DMS79 treated with DMSO at 0.1 percent for 48 hours (cell line): Measurements from ENCODE around the gene SGPP1.
"Not testable (repeated sequence)": the region's sequence is repeated elsewhere in the genome, so short reads cannot be mapped to it uniquely, and the experiment has no call there.

ENCODE experiments used
- DNase-seq: peaks from one replicate; lab custom pipeline; 2025; lab: John Stamatoyannopoulos, UW

The SGPP1 gene

DNA sequence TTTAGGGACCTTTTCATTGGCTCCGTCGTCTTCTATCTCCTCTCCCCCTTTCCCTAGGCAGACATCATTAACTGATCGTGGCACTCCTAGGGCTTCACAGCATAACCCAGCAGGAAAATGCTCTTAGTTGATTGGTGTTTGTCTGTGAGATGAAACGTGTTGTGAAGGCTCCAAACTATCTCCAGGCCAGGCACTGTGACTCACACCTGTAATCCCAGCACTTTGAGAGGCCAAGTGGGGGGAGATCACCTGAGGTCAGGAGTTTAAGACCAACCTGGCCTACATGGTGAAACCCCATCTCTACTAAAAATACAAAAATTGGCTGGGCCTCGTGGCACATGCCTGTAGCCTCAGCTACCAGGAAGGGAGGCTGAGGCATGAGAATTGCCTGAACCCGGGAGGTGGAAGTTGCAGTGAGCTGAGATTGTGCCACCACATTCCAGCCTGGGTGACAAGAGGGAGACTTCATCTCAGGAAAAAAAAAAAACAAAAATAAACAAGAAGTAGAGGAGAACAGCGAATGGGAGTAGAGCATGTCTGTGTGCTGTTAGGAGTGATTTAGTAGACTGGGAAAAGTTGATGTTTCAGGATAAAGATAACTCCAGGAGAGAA lies 53.9 kb downstream of the SGPP1 start:
- DNase-seq: no peak

- no peak for DNase-seq
Observed at GRCh38 chr14:63673255-63673654, 54.6 kb downstream of the SGPP1 start.

DNA sequence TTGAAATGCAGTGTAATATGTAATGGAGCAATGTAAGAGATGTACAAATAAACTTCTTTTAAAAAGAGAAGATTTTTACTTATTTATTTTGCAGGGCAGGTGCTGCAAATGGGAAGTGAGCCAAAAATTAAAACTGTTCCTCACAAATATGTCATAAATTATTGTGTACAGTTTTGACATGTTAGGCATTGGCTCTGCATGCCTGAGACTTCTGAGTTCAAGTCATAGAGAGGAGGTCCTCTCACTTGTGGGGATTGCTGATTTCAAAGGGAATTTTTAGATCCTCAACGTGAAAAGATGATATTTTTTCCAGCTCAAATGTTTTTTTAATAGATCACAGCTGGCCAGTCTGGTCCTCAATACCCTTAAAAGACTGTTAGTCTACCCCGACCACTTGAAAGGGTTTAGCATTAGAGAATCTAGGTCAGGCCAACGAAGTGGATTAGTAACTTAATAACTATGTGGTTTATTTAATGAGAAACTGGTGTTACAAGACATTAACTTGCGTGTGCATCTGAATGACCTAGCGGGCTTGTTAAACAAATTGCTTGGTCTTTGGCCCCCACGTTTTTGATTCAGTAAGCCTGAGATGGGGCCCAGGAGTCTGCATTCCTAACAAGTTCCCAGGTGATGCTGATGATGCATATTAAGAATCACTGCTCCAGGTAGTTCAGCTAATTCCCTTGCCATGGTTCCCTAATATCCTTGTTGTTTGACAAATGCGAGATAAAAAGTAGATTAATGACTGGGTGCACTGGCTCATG lies 55.3 kb downstream of the SGPP1 start:
- DNase-seq: peak; percentile 26

DNA sequence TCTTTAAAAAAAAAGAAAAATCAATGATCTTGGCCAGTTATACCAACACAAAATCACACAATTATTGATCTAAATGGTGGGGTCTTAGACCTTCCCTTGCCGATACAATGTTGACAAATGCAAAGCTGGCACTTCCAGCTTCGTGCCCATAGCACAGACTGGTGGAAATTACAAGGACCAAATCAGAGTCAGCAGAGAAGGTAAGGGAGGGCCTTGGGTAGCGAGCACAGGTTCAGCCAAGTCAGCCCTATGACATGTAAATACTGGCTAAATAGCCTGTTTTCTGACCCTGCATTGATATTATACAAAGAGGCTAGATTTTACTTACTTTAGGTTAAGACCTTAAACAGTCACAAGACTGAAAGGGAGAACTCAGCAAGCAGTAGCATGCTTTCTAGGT lies 55.9 kb downstream of the SGPP1 start:
- DNase-seq: no peak

DNA sequence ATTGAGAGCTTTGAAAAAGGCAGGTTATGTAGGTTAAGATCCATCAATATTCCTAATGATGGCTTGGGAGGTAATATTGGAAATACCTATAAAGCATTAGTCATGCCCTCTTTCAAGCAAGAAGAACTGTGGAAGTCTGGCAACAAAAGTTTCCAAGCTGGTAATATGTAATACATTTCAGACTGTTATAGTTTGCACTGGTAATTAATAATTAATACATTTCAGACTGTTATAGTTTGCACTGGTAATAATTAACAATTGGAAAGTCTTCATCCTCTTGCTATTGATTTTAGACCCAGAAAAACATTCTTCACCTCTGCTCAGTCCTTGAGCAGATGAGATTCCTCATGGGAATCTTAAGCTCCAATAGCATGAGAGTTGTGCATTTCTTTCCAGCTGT lies 57.2 kb downstream of the SGPP1 start:
- DNase-seq: no peak

- DNase-seq: no peak
Observed at GRCh38 chr14:63666335-63666734, 61.5 kb downstream of the SGPP1 start.

GRCh38 chr14:63663428-63664341 lies 64.2 kb downstream of the SGPP1 start:
- no peak for DNase-seq

- DNase-seq: no peak
Observed at GRCh38 chr14:63662776-63663175, 65.1 kb downstream of the SGPP1 start.

- not testable (repeated sequence) for DNase-seq
Observed at GRCh38 chr14:63661881-63662280, 66.0 kb downstream of the SGPP1 start.

DNA sequence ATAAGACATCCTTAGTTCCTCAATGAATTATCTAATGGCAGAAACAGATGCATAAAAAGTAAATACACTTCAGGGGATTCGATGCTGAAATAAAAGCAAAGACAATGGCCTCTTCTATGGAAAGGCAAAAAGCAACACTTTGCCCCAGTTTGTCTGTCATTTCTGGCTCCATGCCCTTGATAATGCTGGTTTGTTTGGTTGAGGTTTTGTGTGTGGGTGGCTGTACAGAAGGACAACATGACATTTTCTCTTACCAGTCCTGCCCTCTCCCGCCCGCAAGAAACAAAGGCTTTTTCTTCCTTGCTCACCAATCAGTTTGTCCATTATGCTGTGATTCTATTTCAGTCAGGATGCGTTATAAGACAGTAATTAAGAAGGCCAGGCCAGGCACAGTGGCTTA lies 68.1 kb downstream of the SGPP1 start:
- DNase-seq: no peak

DNA sequence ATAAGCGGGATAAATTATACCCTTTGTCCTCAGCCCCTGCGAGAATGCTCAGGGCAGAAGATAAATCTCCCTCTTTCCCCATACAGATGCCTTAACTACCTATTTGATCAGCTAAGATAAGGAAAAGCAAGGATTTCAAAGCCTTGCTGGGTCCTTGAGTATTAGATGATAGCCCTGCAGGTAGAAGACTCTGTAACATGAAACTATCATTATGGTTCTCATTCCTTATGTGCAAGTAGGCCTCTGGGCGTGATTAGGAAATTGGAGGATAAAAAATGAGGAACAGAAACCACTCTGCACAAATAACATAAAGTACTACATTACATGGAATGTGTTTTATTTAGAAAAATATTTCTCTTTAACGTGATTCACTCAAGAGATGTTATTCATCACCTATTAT lies 71.7 kb downstream of the SGPP1 start:
- no peak for DNase-seq

- no peak for DNase-seq
Observed at GRCh38 chr14:63654936-63655335, 72.9 kb downstream of the SGPP1 start.

DNA sequence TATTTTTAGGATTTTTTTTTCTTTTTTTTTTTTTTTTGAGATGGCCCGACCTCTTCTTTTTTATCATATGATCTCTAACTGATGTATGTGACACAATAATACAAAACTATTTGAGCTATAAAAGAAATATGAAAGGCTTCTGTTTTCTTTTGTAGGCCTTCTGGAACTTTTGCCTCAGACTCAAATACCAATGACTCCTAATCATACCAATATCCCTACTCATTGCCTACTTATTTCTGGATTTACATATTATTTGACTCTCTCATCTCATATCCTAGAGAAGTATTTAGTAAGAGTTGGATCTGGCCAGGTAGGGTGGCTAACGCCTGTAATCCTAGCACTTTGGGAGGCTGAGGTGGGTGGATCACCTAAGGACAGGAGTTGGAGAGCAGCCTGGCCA lies 73.5 kb downstream of the SGPP1 start:
- no peak for DNase-seq

DNA sequence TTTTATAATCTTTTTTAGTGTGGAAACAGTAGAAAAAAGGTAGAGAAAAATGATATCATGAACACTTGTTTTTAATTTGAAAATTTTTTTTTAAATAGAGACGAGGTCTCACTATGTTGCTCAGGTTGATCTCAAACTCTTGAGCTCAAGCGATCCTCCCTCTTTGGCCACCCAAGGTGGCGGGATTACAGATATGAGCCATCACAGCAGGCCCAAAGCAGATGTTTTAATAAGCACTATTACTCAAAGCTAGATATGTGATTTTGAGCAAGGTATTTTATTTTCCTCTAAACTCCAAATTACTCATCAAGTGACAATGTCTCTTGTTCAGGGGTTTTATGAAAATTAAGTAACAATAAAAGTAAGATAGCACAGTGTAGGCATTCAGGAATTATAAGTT lies 75.5 kb downstream of the SGPP1 start:
- DNase-seq: no peak

DNA sequence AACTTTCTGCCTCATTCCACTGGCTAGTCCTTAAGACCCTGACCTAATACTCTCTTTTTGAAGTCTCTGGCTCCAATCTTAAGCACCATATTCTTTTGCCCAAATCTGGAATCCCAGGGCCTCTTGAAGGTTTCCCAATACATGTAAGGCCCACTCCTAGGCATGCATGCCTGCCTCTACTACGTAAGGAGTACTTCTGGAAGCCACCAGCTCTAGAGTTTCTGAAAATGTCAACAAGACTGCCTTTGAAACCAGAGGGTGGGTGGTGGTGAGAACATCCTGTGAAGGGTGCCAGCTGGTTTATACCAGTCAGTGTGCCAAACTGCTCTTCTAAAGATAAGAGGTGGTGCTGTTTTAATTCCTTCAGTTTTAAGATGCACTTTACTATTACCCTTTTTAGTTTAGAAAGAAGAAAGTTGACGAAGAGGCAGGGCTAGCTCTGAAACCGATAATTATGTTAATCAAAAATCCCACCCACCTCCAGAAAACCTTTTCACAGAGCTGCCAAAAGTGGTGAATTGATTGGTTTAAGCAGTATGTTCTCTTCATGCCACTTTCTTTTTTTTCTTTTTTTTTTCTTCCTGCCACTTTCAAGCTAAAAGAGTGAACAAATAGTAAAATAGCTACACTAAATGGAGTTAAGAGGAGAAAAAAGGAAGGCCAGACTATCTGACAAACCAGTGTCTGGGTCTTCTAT lies 77.5 kb downstream of the SGPP1 start:
- no peak for DNase-seq

DNA sequence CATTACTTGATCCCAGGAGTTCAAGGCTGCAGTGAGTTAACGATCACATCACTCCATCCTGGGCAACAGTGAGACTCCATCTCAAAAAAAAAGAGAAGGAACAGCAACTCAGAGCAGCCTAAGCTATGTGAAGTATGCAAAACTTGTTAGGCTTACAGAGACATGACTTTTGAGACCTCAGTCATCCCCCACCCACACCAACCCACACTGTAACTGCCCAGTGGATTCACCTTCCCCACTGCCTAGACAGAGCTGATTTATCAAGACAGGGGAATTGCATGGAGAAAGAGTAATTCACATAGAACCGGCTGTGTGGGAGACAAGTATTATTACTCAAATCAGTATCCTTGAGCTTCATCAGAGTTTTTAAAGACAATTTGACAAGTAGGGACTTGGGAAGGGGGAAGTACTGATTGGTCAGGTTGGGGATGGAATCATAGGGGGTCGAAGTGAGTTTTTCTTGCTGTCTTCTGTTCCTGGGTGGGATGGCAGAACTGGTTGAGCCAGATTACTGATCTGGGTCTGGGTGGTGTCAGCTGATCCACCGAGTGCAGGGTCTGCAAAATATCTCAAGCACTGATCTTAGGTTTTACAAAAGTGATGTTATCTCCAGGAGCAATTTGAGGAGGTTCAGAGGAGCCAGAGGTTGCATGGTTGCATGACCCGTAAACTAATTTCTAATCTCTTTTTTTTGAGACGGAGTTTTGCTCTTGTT lies 80.0 kb downstream of the SGPP1 start:
- no peak for DNase-seq

GRCh38 chr14:63644741-63645140 lies 83.1 kb downstream of the SGPP1 start:
- no peak for DNase-seq

- DNase-seq: no peak
Observed at GRCh38 chr14:63642656-63643382, 85.0 kb downstream of the SGPP1 start.

GRCh38 chr14:63642229-63642611 lies 85.6 kb downstream of the SGPP1 start:
- peak; percentile 100 for DNase-seq

- DNase-seq: peak; percentile 100
Observed at GRCh38 chr14:63641473-63642228, 86.2 kb downstream of the SGPP1 start, which contains the start of gene WDR89. Gene WDR89, minus strand, starts transcription at chr14:63641871. Its CDS starts 41,929 bp downstream, at chr14:63599942.
